Keratinocyte (primary cell): ENCODE results near the gene ITGAD. TPM values are rescaled to one million over a fixed set of nuclear protein-coding genes. Genes with fewer than 3 reads are reported as not detected.

ENCODE experiments used
- DNase-seq: peaks from one replicate; pipeline ENCODE4 v3.0.0-alpha.2; 2011; ENCODE audit warnings: low read depth, missing footprints, low spot score
- FAIRE-seq: peaks from 2 replicates; lab custom pipeline; 2011; peaks lifted over from hg19 to GRCh38; lab: Jason Lieb, UNC
- H2AFZ ChIP-seq: 2 replicates; pipeline ENCODE4 v1.6.0; 2012; ENCODE audit warnings: low read length, control low read depth, inconsistent platforms; ENCODE audit not compliant: control insufficient read depth
- H3K27ac ChIP-seq: 2 replicates; pipeline ENCODE4 v1.5.1; 2011; ENCODE audit warnings: low read length; ENCODE audit not compliant: control insufficient read depth, insufficient read depth
- H3K27me3 ChIP-seq: 3 replicates; pipeline ENCODE4 v1.6.0; 2011; ENCODE audit warnings: low read length; ENCODE audit not compliant: control insufficient read depth, insufficient read depth; ENCODE audit errors: extremely low read depth
- H3K36me3 ChIP-seq, 2 experiments: 2 replicates in 1 of 2; 3 replicates in 1 of 2; pipeline ENCODE4 v1.5.1; 2011; ENCODE audit warnings: low read length in 2 of 2, mild to moderate bottlenecking in 1 of 2; ENCODE audit not compliant: control insufficient read depth in 2 of 2, insufficient read depth in 2 of 2; ENCODE audit errors: extremely low read depth in 1 of 2
- H3K4me1 ChIP-seq: 3 replicates; pipeline ENCODE4 v1.5.1; 2011; ENCODE audit warnings: low read length; ENCODE audit not compliant: control insufficient read depth, insufficient read depth; ENCODE audit errors: extremely low read depth
- H3K4me2 ChIP-seq: 3 replicates; pipeline ENCODE4 v1.6.0; 2011; ENCODE audit warnings: low read depth, low read length; ENCODE audit not compliant: control insufficient read depth, insufficient read depth; ENCODE audit errors: extremely low read depth
- H3K4me3 ChIP-seq, 3 experiments: fragments of 200-600 bp in 1 of 3; sonication (generic) in 1 of 3; 2 replicates in 2 of 3; 3 replicates in 1 of 3; pipeline ENCODE4 v1.5.1; 2011 to 2016; ENCODE audit warnings: low read length in 3 of 3, mild to moderate bottlenecking in 3 of 3, control low read depth in 2 of 3, inconsistent platforms in 1 of 3, low read depth in 1 of 3, mixed read lengths in 1 of 3, mixed run types in 1 of 3, moderate library complexity in 1 of 3; ENCODE audit not compliant: control insufficient read depth in 2 of 3, insufficient read depth in 2 of 3; ENCODE audit errors: extremely low read depth in 1 of 3
- H3K79me2 ChIP-seq: 2 replicates; pipeline ENCODE4 v1.6.0; 2012; ENCODE audit warnings: low read length; ENCODE audit not compliant: control insufficient read depth, insufficient read depth
- H3K9ac ChIP-seq: 3 replicates; pipeline ENCODE4 v1.6.0; 2011; ENCODE audit warnings: low read length; ENCODE audit not compliant: control insufficient read depth, insufficient read depth; ENCODE audit errors: extremely low read depth
- H3K9me1 ChIP-seq: 3 replicates; pipeline ENCODE4 v1.6.0; 2011; ENCODE audit warnings: low read length; ENCODE audit not compliant: control insufficient read depth, insufficient read depth; ENCODE audit errors: extremely low read depth
- H3K9me3 ChIP-seq: 2 replicates; pipeline ENCODE4 v1.5.1; 2012; ENCODE audit warnings: low read depth, low read length; ENCODE audit not compliant: control insufficient read depth
- H4K20me1 ChIP-seq: 3 replicates; pipeline ENCODE4 v1.6.0; 2011; ENCODE audit warnings: low read length; ENCODE audit not compliant: control insufficient read depth, insufficient read depth; ENCODE audit errors: extremely low read depth
- CTCF ChIP-seq, 3 experiments: IDR thresholded peaks in 1 of 3; conservative IDR thresholded peaks in 1 of 3; optimal IDR thresholded peaks in 1 of 3; 2 replicates in 2 of 3; 3 replicates in 1 of 3; pipeline versions ENCODE3 to v1.5.1; 2011; ENCODE audit warnings: low read length in 3 of 3, mild to moderate bottlenecking in 3 of 3, moderate library complexity in 2 of 3, control low read depth in 1 of 3, inconsistent platforms in 1 of 3; ENCODE audit not compliant: insufficient read depth in 2 of 3; ENCODE audit errors: extremely low read depth in 1 of 3
- EZH2 ChIP-seq: IDR thresholded peaks from one replicate; pipeline ENCODE4 v1.6.1; 2012; ENCODE audit warnings: inconsistent platforms, mild to moderate bottlenecking, low read length, moderate library complexity
- dilution Hi-C: fragments of 300-500 bp; cut with MboI; formaldehyde crosslinking; loops from one replicate; pipeline ENCODE4 v1.7.0; 2020; ENCODE audit warnings: low sequenced_read_pairs; ENCODE audit not compliant: extremely low pct_ligation_motif_present
- polyA plus RNA-seq, 5 experiments: library from polyadenylated mRNA; depleted of rRNA in 3 of 5; stranded (reverse) in 3 of 5; stranded (forward) in 1 of 5; unstranded in 1 of 5; fragments of >200 nt; gene quantifications; 1 replicate in 1 of 5; 2 replicates in 3 of 5; 3 replicates in 1 of 5; pipeline versions ENCODE4 v1.2.1 to v1.2.3, GENCODE V29; 2011 to 2012; ENCODE audit warnings: missing spikeins in 2 of 5, low read depth in 1 of 5, low replicate concordance in 1 of 5

The ITGAD gene
- polyA plus RNA-seq, 1 donor (not counting 4 experiments of a cell fraction or from before 2014, with no cell fraction given): not detected

DNA sequence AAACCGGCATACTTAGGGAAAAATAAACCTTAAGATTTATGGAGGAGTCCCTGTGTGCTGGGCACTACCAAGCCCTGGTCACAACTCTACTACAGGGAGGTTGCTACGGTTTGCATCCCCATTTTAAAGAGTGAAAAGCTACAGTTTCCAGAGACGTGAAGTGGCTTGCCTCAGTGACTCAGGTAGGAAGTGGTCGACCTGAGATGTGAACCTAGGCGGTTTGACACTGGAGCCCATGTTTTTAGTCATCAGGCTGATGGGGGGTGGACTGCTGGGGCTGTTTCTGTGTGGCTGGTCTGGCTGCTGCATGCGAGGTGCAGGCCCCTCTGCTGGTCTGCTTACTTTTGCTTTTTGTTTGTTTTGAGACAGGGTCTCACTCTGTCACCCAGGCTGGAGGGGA lies 28.5 kb downstream of the ITGAD start:
- Histone ChIP-seq H3K9ac (no peak overlapping the region), H3K27ac (no peak overlapping the region), H3K27me3 (no peaks in the 10 kb centered on the region), H3K79me2 (no peaks in the 10 kb centered on the region), H3K4me3 (no peak overlapping the region), H3K4me1 (no peaks in the 10 kb centered on the region), H3K9me3 (no peaks in the 10 kb centered on the region), H3K4me2 (no peak overlapping the region), H3K9me1 (no peaks in the 10 kb centered on the region), H3K36me3 (no peaks in the 10 kb centered on the region), H2AFZ (no peak overlapping the region), H4K20me1 (no peaks in the 10 kb centered on the region)
- FAIRE-seq: peak; percentile 17
- no peak for DNase-seq
- dilution Hi-C loops: no loop called here
- no peak for TF ChIP-seq CTCF (optimal IDR thresholded peaks at IDR 0.05 in 1 of 3, IDR thresholded peaks at IDR 0.05 in 1 of 3, conservative IDR thresholded peaks at IDR 0.05 in 1 of 3; ENCODE audit: extremely low read depth in 1 of 3, insufficient read depth in 2 of 3, low read length in 3 of 3)
- TF ChIP-seq EZH2: no peak

GRCh38 chr16:31423241-31423640 lies 30.1 kb downstream of the ITGAD start:
- no peak for FAIRE-seq
- TF ChIP-seq EZH2: no peak
- no peak for TF ChIP-seq CTCF (optimal IDR thresholded peaks at IDR 0.05 in 1 of 3, IDR thresholded peaks at IDR 0.05 in 1 of 3, conservative IDR thresholded peaks at IDR 0.05 in 1 of 3; ENCODE audit: extremely low read depth in 1 of 3, insufficient read depth in 2 of 3, low read length in 3 of 3)
- Histone ChIP-seq H3K27me3 (peaks cover 2% of the 10 kb centered on the region), H3K9me1 (no peaks in the 10 kb centered on the region), H3K4me1 (peaks cover 4% of the 10 kb centered on the region), H3K36me3 (no peaks in the 10 kb centered on the region), H3K79me2 (no peaks in the 10 kb centered on the region), H4K20me1 (no peaks in the 10 kb centered on the region), H3K9ac (no peak overlapping the region), H3K27ac (no peak overlapping the region), H2AFZ (no peak overlapping the region), H3K4me2 (no peak overlapping the region), H3K4me3 (no peak overlapping the region), H3K9me3 (no peaks in the 10 kb centered on the region)
- no peak for DNase-seq
- dilution Hi-C loops: no loop called here
